Ectodermal cell (in vitro differentiated cells): Measurements from ENCODE around the gene TCFL5.

Experiments used
- H3K27ac ChIP-seq: 2 replicates; pipeline ENCODE4 v1.7.0; 2013; ENCODE audit warnings: mild to moderate bottlenecking, low read depth, low read length; ENCODE audit not compliant: insufficient read depth, poor library complexity, severe bottlenecking
- H3K27me3 ChIP-seq: 2 replicates; pipeline ENCODE4 v1.7.0; 2013; ENCODE audit warnings: mild to moderate bottlenecking, low read length; ENCODE audit not compliant: insufficient read depth, control insufficient read depth, poor library complexity, severe bottlenecking
- H3K36me3 ChIP-seq: one replicate; pipeline ENCODE4 v1.7.0; 2013; ENCODE audit warnings: low read length; ENCODE audit not compliant: control insufficient read depth, insufficient read depth
- H3K4me1 ChIP-seq: one replicate; pipeline ENCODE4 v1.7.0; 2013; ENCODE audit warnings: low read length; ENCODE audit not compliant: control insufficient read depth, insufficient read depth
- H3K4me3 ChIP-seq: 2 replicates; pipeline ENCODE4 v1.7.0; 2013; ENCODE audit warnings: low read depth, low read length, control low read depth; ENCODE audit not compliant: insufficient read depth
- H3K9me3 ChIP-seq: 2 replicates; pipeline ENCODE4 v1.7.0; 2013; ENCODE audit warnings: mild to moderate bottlenecking, low read length, moderate library complexity; ENCODE audit not compliant: control insufficient read depth
- WGBS, 2 experiments: methylation state at CpG; one replicate each; pipeline ENCODE4 v1.1.7; 2013; ENCODE audit warnings: missing lambda C conversion rate in 2 of 2; 5-methylcytosine and 5-hydroxymethylcytosine counted together

TCFL5 gene

DNA sequence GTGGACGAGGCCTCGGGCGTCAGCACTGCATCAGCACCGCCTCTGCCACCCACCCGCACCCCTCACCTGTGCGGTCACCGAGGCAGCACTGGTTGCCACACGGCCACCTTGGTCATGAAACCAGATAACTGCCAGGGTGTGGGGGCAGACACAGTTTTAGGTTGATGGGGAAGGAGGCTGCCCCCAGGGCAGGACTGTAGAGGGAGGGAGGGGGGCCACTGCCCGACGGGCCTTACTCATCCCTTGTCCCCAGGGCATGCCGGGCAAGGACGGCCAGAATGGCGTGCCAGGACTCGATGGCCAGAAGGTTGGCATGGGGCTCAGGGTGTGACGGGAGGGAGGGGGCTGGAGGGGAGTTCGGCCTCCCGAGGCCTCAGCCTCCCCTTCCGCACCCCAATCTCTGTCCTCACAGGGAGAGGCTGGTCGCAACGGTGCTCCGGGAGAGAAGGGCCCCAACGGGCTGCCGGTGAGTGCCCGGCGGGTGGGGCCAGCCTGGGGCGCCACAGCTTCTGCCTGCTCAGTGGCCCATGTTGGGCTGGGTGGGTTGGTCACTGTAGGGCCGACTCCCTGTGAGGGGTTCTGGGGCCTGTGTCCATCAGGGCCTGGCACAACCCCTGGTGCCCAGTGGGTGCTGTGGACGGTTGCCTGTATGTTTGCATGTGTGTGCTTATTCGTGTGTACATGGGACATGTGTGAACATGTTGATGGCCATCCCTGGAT lies 33.0 kb downstream of the TCFL5 start:
- 95 to 97% methylated on average over 29 of the region's 29 CpGs for WGBS, 2 experiments
- Histone ChIP-seq H3K27me3 (no peaks in the 10 kb centered on the region), H3K27ac (no peak overlapping the region), H3K4me1 (peaks cover 19% of the 10 kb centered on the region), H3K4me3 (no peak overlapping the region), H3K36me3 (no peaks in the 10 kb centered on the region), H3K9me3 (no peaks in the 10 kb centered on the region)

DNA sequence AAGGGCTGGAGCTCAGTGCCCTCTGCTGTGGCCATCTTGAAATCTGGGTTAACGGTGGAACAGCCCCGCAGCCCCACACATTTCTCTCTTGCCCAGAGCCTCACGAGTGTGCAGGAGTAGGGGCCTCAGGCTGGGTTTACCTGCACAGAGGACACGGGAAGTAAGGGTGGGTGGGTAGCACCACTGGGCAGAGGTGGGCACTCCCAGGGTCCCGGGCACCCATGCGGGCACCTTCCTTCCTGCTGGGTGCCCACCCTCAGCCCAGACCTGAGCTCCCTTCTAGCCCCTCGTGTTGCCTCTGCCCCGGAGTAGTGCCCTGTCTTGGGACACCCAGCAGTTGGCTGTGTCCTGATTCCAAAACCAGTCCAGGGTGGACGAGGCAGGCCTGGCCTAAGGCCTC lies 33.6 kb downstream of the TCFL5 start:
- Histone ChIP-seq H3K36me3 (no peaks in the 10 kb centered on the region), H3K27ac (no peak overlapping the region), H3K4me1 (peaks cover 25% of the 10 kb centered on the region), H3K4me3 (no peak overlapping the region), H3K27me3 (no peaks in the 10 kb centered on the region), H3K9me3 (no peaks in the 10 kb centered on the region)
- 95 to 96% methylated on average over 9 of the region's 9 CpGs for WGBS, 2 experiments

DNA sequence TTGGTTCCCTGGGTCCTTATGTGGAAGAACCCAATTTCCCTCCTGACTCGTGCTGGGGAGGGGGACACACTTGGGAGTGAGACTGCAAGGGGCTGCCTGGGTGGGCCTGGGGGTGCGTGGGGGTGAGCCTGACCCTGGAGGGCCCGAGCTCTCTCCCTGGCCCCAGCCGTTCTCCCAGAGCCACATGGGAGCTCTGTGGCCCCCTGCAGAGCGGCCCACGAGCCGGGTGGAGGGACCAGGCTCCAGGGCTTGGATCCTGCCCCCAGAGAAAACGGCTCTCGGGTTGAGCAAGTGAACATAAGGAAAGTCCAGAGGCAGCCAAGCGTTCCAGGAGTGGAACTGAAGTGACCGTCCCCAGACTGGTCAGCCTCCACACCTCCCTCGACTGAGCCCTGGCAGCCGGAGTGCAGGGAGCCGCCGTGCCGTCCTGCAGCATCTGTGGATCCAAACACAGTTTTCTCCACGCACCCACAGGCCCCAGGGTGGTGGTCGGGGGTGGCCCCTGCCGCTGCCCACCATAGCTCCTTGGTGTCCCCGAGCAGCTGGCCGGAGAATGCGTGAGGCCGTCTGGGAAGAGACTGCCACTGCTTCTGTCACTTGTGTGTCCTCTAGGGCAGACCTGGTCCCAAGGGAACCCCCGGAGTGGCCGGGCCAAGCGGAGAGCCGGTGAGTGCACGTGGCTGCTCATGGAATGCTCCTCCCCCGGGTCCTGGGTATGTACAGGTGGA lies 34.1 kb downstream of the TCFL5 start:
- no peak overlapping the region for H3K27ac ChIP-seq
- 92 to 93% methylated on average over 29 of the region's 29 CpGs for WGBS, 2 experiments
- no peaks in the 10 kb centered on the region for H3K9me3 ChIP-seq
- no peaks in the 10 kb centered on the region for H3K27me3 ChIP-seq
- H3K4me1 ChIP-seq = peaks cover 24% of the 10 kb centered on the region
- no peak overlapping the region for H3K4me3 ChIP-seq
- H3K36me3 ChIP-seq = no peaks in the 10 kb centered on the region

DNA sequence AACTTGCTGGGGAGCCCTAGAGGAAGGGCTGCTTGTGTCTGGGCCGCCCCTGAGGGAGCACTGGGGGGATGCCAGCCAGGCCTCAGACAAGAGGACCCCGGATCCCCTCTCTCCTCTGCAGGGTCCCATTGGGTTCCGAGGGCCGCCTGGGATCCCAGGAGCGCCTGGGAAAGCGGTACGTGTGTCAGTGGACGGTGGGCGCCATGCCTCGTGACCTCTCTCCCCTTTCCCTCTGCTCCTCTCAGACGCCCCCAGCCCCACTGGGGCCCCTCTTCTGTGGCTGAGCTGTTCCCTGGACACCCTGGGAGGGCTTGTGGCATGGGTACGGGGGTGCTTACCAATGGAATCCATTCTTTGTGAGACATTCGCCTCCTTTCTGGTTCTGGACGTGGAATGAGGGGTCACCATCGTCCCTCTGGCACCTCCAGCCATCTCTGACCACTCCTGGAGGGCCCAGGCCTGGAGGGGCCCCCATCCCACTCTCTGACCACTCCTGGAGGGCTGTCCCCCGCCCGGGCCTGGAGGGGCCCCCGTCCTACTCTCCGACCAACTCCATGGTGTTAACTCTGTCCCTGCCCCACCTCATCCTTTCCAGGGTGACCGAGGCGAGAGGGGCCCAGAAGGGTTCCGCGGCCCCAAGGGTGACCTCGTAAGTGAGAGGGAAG lies 34.8 kb downstream of the TCFL5 start:
- no peak overlapping the region for H3K4me3 ChIP-seq
- no peaks in the 10 kb centered on the region for H3K36me3 ChIP-seq
- H3K27me3 ChIP-seq = no peaks in the 10 kb centered on the region
- WGBS, 2 experiments = 93 to 94% methylated on average over 24 of the region's 24 CpGs
- H3K4me1 ChIP-seq = peaks cover 17% of the 10 kb centered on the region
- no peaks in the 10 kb centered on the region for H3K9me3 ChIP-seq
- no peak overlapping the region for H3K27ac ChIP-seq

DNA sequence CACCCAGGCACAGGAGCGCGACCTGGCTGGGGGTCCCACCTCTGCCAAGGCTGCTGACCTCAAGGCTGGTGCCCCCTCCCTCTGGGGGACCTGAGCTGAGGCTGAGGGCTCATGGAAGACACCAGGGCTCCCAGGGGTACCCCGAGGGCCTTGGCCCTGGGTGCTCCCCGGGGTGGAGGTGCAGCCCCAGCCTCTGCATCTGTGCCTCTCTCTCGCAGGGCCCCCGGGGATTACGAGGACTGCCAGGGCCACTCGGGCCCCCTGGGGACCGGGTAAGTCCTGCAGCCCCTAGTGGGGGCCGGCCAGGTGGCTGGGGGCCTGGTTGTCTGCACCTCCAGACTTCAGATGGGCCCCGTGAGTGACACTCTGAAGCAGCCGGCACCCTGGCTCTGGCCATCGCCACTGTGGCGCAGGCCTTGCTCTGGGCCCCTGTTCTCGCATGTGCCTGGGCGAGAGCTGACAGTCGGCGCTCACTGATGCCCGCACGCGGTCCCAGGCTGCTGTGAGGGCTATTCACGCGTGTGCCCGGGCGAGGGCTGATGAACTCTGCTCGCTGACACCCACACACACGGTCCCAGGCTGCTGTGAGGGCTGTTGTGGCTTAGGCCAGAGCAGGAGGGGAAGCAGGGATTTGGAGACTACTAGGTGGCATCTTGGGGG lies 35.5 kb downstream of the TCFL5 start:
- H3K9me3 ChIP-seq = no peaks in the 10 kb centered on the region
- WGBS, 2 experiments = 94% methylated on average over 27 of the region's 27 CpGs
- no peak overlapping the region for H3K4me3 ChIP-seq
- no peaks in the 10 kb centered on the region for H3K36me3 ChIP-seq
- H3K27me3 ChIP-seq = no peaks in the 10 kb centered on the region
- H3K27ac ChIP-seq = no peak overlapping the region
- peaks cover 17% of the 10 kb centered on the region for H3K4me1 ChIP-seq

DNA sequence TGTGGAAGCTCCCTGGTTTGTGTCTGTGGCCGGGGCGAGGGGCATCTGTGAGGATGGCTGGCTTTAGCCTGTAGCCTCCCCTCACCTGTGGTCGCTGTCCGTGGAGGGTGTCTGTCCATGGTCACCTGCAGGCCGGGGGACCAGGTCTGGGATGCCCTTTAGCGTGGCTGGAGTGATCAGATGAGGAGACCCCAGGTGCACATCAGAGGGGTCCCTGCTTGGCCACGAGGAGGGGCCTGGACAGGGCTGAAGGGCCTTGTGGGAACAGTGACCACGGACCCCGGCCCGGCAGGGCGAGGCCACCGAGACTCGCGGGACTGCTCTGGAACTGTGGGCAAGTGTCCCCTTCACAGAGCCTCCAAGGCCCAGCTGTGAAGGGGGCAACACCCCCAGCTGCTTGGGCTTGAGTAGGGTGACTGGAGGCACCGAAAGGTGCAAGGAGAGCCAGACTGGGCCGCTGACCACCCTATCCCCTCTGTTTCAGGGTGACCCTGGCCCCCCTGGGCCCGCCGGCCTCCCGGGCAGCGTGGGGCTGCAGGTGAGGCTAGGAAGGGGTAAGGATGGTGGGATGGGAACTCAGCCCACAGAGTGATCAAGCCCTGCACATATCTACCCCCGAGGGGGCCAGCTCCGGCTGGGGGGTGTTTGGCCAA lies 36.2 kb downstream of the TCFL5 start:
- Histone ChIP-seq H3K4me3 (no peak overlapping the region), H3K27ac (no peak overlapping the region), H3K4me1 (peaks cover 17% of the 10 kb centered on the region), H3K36me3 (no peaks in the 10 kb centered on the region), H3K27me3 (no peaks in the 10 kb centered on the region), H3K9me3 (no peaks in the 10 kb centered on the region)
- 89% methylated on average over 22 of the region's 22 CpGs for WGBS, 2 experiments

DNA sequence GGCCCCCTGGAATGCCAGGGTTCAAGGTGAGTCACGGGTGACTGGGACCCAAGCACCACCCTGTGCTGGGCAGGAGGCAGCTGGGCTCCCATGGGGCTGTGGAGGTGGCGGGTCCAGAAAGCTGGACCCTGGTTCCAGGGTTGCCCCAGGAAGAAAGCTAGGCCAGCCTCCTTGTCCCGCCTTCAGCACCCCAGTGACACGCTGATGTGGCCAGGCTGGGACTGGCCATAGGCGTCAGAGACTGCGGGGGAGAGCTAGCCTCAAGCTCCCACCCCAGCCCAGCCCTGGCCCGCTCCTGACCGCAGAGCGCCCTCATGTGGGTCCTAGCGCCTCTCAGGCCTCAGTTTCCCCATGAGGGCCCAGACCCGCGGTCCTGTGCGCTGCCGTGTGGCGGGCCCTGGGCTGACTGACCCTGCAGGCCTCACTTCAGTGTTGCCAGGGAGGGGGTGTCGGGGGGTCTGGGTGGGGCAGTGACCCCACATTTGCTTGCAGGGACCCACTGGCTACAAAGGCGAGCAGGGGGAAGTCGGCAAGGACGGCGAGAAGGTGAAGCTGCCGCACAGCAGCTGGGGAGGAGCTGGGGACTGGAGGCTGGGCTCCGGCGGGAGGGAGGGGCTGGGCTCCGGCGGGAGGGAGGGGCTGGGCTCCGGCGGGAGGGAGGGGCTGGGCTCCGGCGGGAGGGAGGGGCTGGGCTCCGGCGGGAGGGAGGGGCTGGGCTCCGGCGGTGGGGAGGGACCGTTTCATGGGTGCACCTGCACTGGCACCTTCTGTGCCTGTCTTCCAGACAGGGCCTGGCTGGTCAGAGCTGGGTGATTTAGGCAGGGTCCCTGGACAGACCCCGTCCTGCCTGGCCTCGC lies 36.9 kb downstream of the TCFL5 start:
- H3K36me3 ChIP-seq = no peaks in the 10 kb centered on the region
- 42 to 43% methylated on average over 30 of the region's 36 CpGs for WGBS, 2 experiments
- H3K27me3 ChIP-seq = no peaks in the 10 kb centered on the region
- H3K4me3 ChIP-seq = no peak overlapping the region
- no peak overlapping the region for H3K27ac ChIP-seq
- no peaks in the 10 kb centered on the region for H3K9me3 ChIP-seq
- peaks cover 17% of the 10 kb centered on the region for H3K4me1 ChIP-seq

DNA sequence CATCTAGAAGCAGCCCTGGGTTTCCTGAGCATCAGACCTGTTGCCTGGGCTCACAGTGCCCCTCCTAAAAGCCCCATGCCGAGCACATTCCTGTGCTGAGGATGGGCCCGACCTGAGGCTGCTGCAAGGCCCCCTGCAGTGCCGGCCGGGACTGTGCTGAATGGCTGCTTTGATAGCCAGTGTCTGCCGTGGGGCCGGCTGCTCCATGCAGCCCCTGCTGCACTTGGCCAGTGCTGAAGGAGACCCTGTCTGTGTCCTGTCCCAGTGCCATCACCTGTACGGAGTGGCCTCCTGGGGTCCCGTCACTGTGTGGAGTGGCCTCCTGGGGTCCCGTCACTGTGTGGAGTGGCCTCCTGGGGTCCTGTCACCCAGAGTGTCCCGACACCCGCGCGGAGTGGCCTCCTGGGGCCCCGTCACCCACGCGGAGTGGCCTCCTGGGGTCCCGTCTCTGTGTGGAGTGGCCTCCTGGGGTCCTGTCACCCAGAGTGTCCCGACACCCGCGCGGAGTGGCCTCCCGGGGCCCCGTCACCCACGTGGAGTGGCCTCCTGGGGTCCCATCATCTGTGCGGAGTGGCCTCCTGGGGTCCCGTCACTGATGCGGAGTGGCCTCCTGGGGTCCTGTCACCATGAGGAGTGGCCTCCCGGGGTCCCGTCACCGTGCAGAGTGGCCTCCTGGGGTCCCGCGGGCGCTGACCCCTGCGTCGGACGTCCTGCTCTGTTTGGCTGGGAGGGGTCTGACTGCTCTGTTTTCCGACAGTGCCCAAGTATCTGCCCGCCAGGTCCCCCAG lies 37.7 kb downstream of the TCFL5 start:
- H3K4me3 ChIP-seq = no peak overlapping the region
- H3K4me1 ChIP-seq = peaks cover 23% of the 10 kb centered on the region
- 77% methylated on average over 38 of the region's 38 CpGs for WGBS, 2 experiments
- no peak overlapping the region for H3K27ac ChIP-seq
- no peaks in the 10 kb centered on the region for H3K9me3 ChIP-seq
- no peaks in the 10 kb centered on the region for H3K27me3 ChIP-seq
- H3K36me3 ChIP-seq = no peaks in the 10 kb centered on the region
